Lung (tissue), 12 donors: Measurements from ENCODE around the gene LDLRAD4. TPM values are rescaled to one million over a fixed set of nuclear protein-coding genes. Genes with fewer than 3 reads are reported as not detected.

Source experiments
- ATAC-seq: fragments of 200-7000 bp; cut with Tn5 transposase; one replicate; pipeline ENCODE4 v1.9.1; 2020; ENCODE audit warnings: moderate number of reproducible peaks; ENCODE audit not compliant: insufficient read depth, low FRiP score
- DNase-seq, 3 donors: peaks; one replicate each; pipeline ENCODE4 v3.0.0-alpha.2; 2013 to 2017
- H3K27ac ChIP-seq, 2 donors: one replicate each; pipeline ENCODE4 v1.5.1; 2013; ENCODE audit warnings: mild to moderate bottlenecking in 2 of 2, moderate library complexity in 2 of 2, control low read depth in 1 of 2, inconsistent platforms in 1 of 2, low read depth in 1 of 2, low read length in 1 of 2
- H3K27me3 ChIP-seq, 3 donors: one replicate each; pipeline ENCODE4 v1.5.1; 2013; ENCODE audit warnings: low read length in 2 of 3; ENCODE audit not compliant: control insufficient read depth in 3 of 3, insufficient read depth in 3 of 3
- H3K36me3 ChIP-seq, 4 donors: one replicate each; pipeline ENCODE4 v1.5.1; 2013; ENCODE audit warnings: low read length in 4 of 4, mild to moderate bottlenecking in 1 of 4, moderate library complexity in 1 of 4; ENCODE audit not compliant: control insufficient read depth in 4 of 4, insufficient read depth in 4 of 4
- H3K4me1 ChIP-seq, 5 donors: one replicate each; pipeline ENCODE4 v1.5.1; 2013; ENCODE audit warnings: low read length in 5 of 5, mild to moderate bottlenecking in 2 of 5, moderate library complexity in 1 of 5; ENCODE audit not compliant: control insufficient read depth in 5 of 5, insufficient read depth in 5 of 5
- H3K4me3 ChIP-seq: one replicate; pipeline ENCODE4 v1.5.1; 2013; ENCODE audit warnings: mild to moderate bottlenecking, control low read depth, moderate library complexity
- H3K9ac ChIP-seq, 2 donors: one replicate each; pipeline ENCODE4 v1.5.1; 2013; ENCODE audit warnings: low read length in 2 of 2, control low read depth in 1 of 2; ENCODE audit not compliant: insufficient read depth in 1 of 2
- H3K9me3 ChIP-seq, 4 donors: one replicate each; pipeline ENCODE4 v1.5.1; 2013; ENCODE audit warnings: low read length in 3 of 4, mild to moderate bottlenecking in 1 of 4, moderate library complexity in 1 of 4; ENCODE audit not compliant: control insufficient read depth in 4 of 4, insufficient read depth in 3 of 4
- CTCF ChIP-seq: IDR thresholded peaks from 2 replicates; pipeline ENCODE4 v1.5.1; 2012; ENCODE audit warnings: mild to moderate bottlenecking; ENCODE audit errors: control extremely low read depth, extremely low read depth
- WGBS, 2 donors: extraction: QIAGEN DNeasy Blood & Tissue Kit; methylation state at CpG; one replicate each; pipeline ENCODE4 v1.1.7; 2013; 5-methylcytosine and 5-hydroxymethylcytosine counted together
- polyA plus RNA-seq, 2 donors: library from polyadenylated mRNA; stranded (reverse); fragments of 200-250 nt; gene quantifications; one replicate each; pipeline ENCODE4 v1.2.1, GENCODE V29; 2013
- total RNA-seq, 2 donors: library from RNA; depleted of rRNA in 1 of 2; stranded (reverse); fragments of >200 nt in 1 of 2; gene quantifications; one replicate each; pipeline ENCODE4 v1.2.1, GENCODE V29; 2014 to 2021
- donor health status: control.
- donor health status: control.
- donor health status: Bipolar disorder and iron deficiency.
- donor health status: healthy.
- donor health status: DM: yes; HTN: yes; CAD: no.

LDLRAD4 gene
- total and polyA plus RNA-seq, 4 donors: 3.2 to 62.4 (median 19.9) TPM

GRCh38 chr18:13465476-13465875, 246.9 kb downstream of the LDLRAD4 start:
- WGBS, 2 donors: 25 to 40% methylated on average over 5 of the region's 5 CpGs
- H3K9me3 ChIP-seq: peaks cover 0 to 4% (median 0%) of the 10 kb centered on the region in 4 donors
- peaks cover 0 to 13% (median 0%) of the 10 kb centered on the region in 5 donors for H3K4me1 ChIP-seq
- no peaks in the 10 kb centered on the region for H3K27me3 ChIP-seq
- no peak overlapping the region for H3K9ac ChIP-seq
- no peak for TF ChIP-seq CTCF
- H3K27ac ChIP-seq: peak overlapping the region in 1 of 2 donors; percentile 87
- ATAC-seq: peak; percentile 20
- DNase-seq: no peak
- no peaks in the 10 kb centered on the region for H3K36me3 ChIP-seq
- H3K4me3 ChIP-seq: no peak overlapping the region

GRCh38 chr18:13470516-13471197, 252.1 kb downstream of the LDLRAD4 start:
- peaks cover 0 to 17% (median 3%) of the 10 kb centered on the region in 5 donors for H3K4me1 ChIP-seq
- no peaks in the 10 kb centered on the region for H3K36me3 ChIP-seq
- H3K9ac ChIP-seq: no peak overlapping the region
- no peak for TF ChIP-seq CTCF
- no peak for DNase-seq
- H3K9me3 ChIP-seq: no peaks in the 10 kb centered on the region
- no peak for ATAC-seq
- H3K27ac ChIP-seq: no peak overlapping the region
- no peaks in the 10 kb centered on the region for H3K27me3 ChIP-seq
- 77 to 79% methylated on average over 10 of the region's 10 CpGs for WGBS, 2 donors
- H3K4me3 ChIP-seq: no peak overlapping the region

GRCh38 chr18:13471198-13471845, 252.8 kb downstream of the LDLRAD4 start:
- Histone ChIP-seq H3K27ac (no peak overlapping the region), H3K9ac (no peak overlapping the region), H3K36me3 (no peaks in the 10 kb centered on the region), H3K27me3 (no peaks in the 10 kb centered on the region), H3K4me1 (peaks cover 0 to 17% (median 3%) of the 10 kb centered on the region in 5 donors), H3K9me3 (no peaks in the 10 kb centered on the region), H3K4me3 (no peak overlapping the region)
- ATAC-seq (peak; percentile 24), DNase-seq (peak in 1 of 3 donors; percentile 34)
- TF ChIP-seq CTCF: no peak
- 83 to 87% methylated on average over 17 of the region's 17 CpGs for WGBS, 2 donors
